Endothelial cell of umbilical vein (primary cell): Measurements from ENCODE around the gene FLRT3. TPM values are rescaled to one million over a fixed set of nuclear protein-coding genes. Genes with fewer than 3 reads are reported as not detected.

Experiments
- BruUV-seq: library from RNA; stranded (reverse); fragments of 400-500 nt; replicated peaks from 2 replicates; lab custom pipeline; 2021; lab: Mats Ljungman, UMichigan
- CTCF ChIA-PET: fragments of 300-600, 350-600 bp; sonication (Branson Sonifier 250); formaldehyde crosslinking; loops from one replicate; lab custom pipeline; 2021; ENCODE audit warnings: antibody characterized with exemption, inconsistent platforms; lab: Charles Lee
- POLR2A ChIA-PET: fragments of 300-600, 350-600 bp; sonication (Branson Sonifier 250); formaldehyde crosslinking; loops from one replicate; lab custom pipeline; 2021; ENCODE audit warnings: antibody characterized with exemption, inconsistent platforms; lab: Charles Lee
- DNase-seq: peaks from one replicate; pipeline ENCODE4 v3.0.0-alpha.2; 2011; ENCODE audit warnings: low read depth, low spot score
- FAIRE-seq: peaks from 2 replicates; lab custom pipeline; 2011; peaks lifted over from hg19 to GRCh38; lab: Jason Lieb, UNC
- H2AFZ ChIP-seq: 2 replicates; pipeline ENCODE4 v1.6.0; 2012; ENCODE audit warnings: low read depth, low read length, control low read depth, inconsistent platforms
- H3K27ac ChIP-seq: 2 replicates; pipeline ENCODE4 v1.5.1; 2011; ENCODE audit warnings: low read depth, mild to moderate bottlenecking, control low read depth, low read length, moderate library complexity; ENCODE audit not compliant: insufficient read depth
- H3K27me3 ChIP-seq, 2 experiments: 2 replicates each; pipeline versions ENCODE4 v1.6.0 to v1.6.1; 2011; ENCODE audit warnings: low read length in 2 of 2, mixed read lengths in 1 of 2; ENCODE audit not compliant: control insufficient read depth in 2 of 2, insufficient read depth in 2 of 2
- H3K36me3 ChIP-seq, 2 experiments: 2 replicates in 1 of 2; 3 replicates in 1 of 2; pipeline ENCODE4 v1.5.1; 2011; ENCODE audit warnings: low read length in 2 of 2, mild to moderate bottlenecking in 1 of 2, moderate library complexity in 1 of 2; ENCODE audit not compliant: control insufficient read depth in 2 of 2, insufficient read depth in 2 of 2; ENCODE audit errors: extremely low read depth in 1 of 2
- H3K4me1 ChIP-seq: 3 replicates; pipeline ENCODE4 v1.5.1; 2011; ENCODE audit warnings: mild to moderate bottlenecking, low read length; ENCODE audit not compliant: control insufficient read depth, insufficient read depth; ENCODE audit errors: extremely low read depth
- H3K4me2 ChIP-seq: 2 replicates; pipeline ENCODE4 v1.6.1; 2011; ENCODE audit warnings: low read length, control low read depth, mixed read lengths; ENCODE audit not compliant: insufficient read depth
- H3K4me3 ChIP-seq, 3 experiments: fragments of 200-600 bp in 1 of 3; sonication (generic), shearing (Covaris generic) in 1 of 3; replicated peaks in 1 of 3; 2 replicates each; pipeline ENCODE4 v1.5.1; 2011 to 2016; ENCODE audit warnings: control low read depth in 3 of 3, low read length in 3 of 3, mild to moderate bottlenecking in 2 of 3, inconsistent platforms in 1 of 3, low read depth in 1 of 3, moderate library complexity in 1 of 3; ENCODE audit not compliant: insufficient read depth in 1 of 3
- H3K79me2 ChIP-seq: 2 replicates; pipeline ENCODE4 v1.6.0; 2012; ENCODE audit warnings: low read length, inconsistent platforms; ENCODE audit not compliant: control insufficient read depth, insufficient read depth
- H3K9ac ChIP-seq: replicated peaks from 2 replicates; pipeline ENCODE3; 2011; ENCODE audit warnings: low read length, control low read depth; ENCODE audit not compliant: insufficient read depth; ENCODE audit errors: extremely low read depth
- H3K9me1 ChIP-seq: replicated peaks from 3 replicates; pipeline ENCODE4 v1.6.0; 2011; ENCODE audit warnings: mild to moderate bottlenecking, low read length; ENCODE audit not compliant: control insufficient read depth, insufficient read depth; ENCODE audit errors: extremely low read depth
- H3K9me3 ChIP-seq: replicated peaks from 2 replicates; pipeline ENCODE4 v1.5.1; 2012; ENCODE audit warnings: low read length, inconsistent platforms; ENCODE audit not compliant: control insufficient read depth, insufficient read depth
- H4K20me1 ChIP-seq: replicated peaks from 2 replicates; pipeline ENCODE3; 2011; ENCODE audit warnings: mild to moderate bottlenecking, low read length; ENCODE audit not compliant: control insufficient read depth, insufficient read depth; ENCODE audit errors: extremely low read depth
- EZH2 ChIP-seq: IDR thresholded peaks from 2 replicates; pipeline ENCODE4 v1.6.1; 2012; ENCODE audit warnings: borderline replicate concordance, low read depth, mild to moderate bottlenecking, moderate library complexity, low read length, inconsistent platforms; ENCODE audit not compliant: severe bottlenecking
- GATA2 ChIP-seq: IDR thresholded peaks from 2 replicates; pipeline ENCODE4 v1.7.0; 2011; ENCODE audit warnings: low read depth, mild to moderate bottlenecking, moderate library complexity, mixed read lengths, low read length; ENCODE audit not compliant: insufficient read length, insufficient read depth
- JUN ChIP-seq: IDR thresholded peaks from 2 replicates; pipeline ENCODE4 v1.6.1; 2011; ENCODE audit warnings: borderline replicate concordance, low read depth; ENCODE audit not compliant: insufficient read length, insufficient read depth
- POLR2A ChIP-seq: IDR thresholded peaks from 2 replicates; pipeline ENCODE4 v1.6.1; 2012; ENCODE audit warnings: low read depth, mild to moderate bottlenecking, control low read depth, low read length
- POLR2AphosphoS5 ChIP-seq: IDR thresholded peaks from 2 replicates; pipeline ENCODE4 v1.6.1; 2012; ENCODE audit warnings: low read depth, mild to moderate bottlenecking, control low read depth, low read length, moderate library complexity; ENCODE audit not compliant: insufficient read depth
- dilution Hi-C: fragments of 300-500 bp; cut with MboI; formaldehyde crosslinking; loops from one replicate; pipeline ENCODE4 v1.15.0; 2019; ENCODE audit warnings: low sequenced_read_pairs; ENCODE audit not compliant: extremely low pct_ligation_motif_present
- intact Hi-C: fragments of 100-400 bp; cut with micrococcal nuclease; formaldehyde crosslinking; loops from one replicate; pipeline ENCODE4 v1.10.0; 2022
- polyA plus RNA-seq, 4 experiments: library from polyadenylated mRNA; depleted of rRNA in 3 of 4; stranded (reverse) in 3 of 4; unstranded in 1 of 4; fragments of >200 nt; gene quantifications; 2 replicates each; pipeline versions ENCODE4 v1.2.1 to v1.2.3, GENCODE V29; 2011 to 2012; ENCODE audit warnings: missing spikeins in 1 of 4
- total RNA-seq: library from RNA; stranded (reverse); gene quantifications from 2 replicates; pipeline ENCODE4 v1.2.3, GENCODE V29; 2021
- TF ChIP-seq, protein P1 (sequence below): IDR thresholded peaks from 2 replicates; pipeline ENCODE4 v1.6.1; 2011; ENCODE audit not compliant: insufficient read depth, insufficient read length
- TF ChIP-seq, protein P2 (sequence below), 2 donors: IDR thresholded peaks; 1 replicate in 1 of 2; 2 replicates in 1 of 2; pipeline ENCODE4 v1.5.1; 2011; ENCODE audit warnings: low read length in 2 of 2, mild to moderate bottlenecking in 2 of 2, moderate library complexity in 2 of 2, control low read depth in 1 of 2, inconsistent platforms in 1 of 2, low read depth in 1 of 2; ENCODE audit not compliant: insufficient read depth in 1 of 2; ENCODE audit errors: extremely low read depth in 1 of 2

The FLRT3 gene
- total and polyA plus RNA-seq, 2 donors (not counting 3 experiments of a cell fraction or from before 2014, with no cell fraction given) = 0.06 to 0.13 TPM

DNA sequence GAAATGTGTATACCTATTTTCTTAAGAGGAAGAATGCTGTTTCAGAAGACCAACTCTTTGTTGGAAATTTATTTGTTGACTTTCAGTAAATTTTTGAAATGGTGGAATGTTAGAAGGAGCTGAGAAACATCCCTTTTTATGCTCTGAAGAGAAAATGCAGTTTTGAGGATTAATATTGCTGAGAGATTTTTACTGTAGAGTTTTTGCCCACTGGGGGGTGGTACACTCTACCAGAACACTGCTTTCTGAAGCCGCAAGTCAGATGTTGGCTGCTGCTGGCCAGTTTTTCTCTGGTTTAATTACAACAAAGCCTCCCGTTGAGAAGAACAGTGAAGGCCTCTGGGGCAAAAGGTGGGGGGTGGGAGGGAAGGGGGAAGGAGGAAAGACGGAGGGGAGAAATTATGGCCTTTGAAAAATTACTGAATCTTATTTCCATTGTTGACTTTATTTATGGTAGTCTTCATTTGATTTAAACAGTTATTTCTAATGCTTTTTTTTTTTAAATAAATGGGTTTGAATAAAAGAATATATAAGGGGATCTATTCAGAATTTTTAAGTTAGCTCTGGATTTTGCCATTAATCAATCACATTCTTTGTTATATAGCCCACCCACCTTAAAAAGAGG lies 3.0 kb downstream of the FLRT3 start:
- POLR2A ChIA-PET = no interaction called here
- CTCF ChIA-PET = interaction anchor here (0.7 to 4.9 kb wide), 7 partner anchors 13 to 1596 kb away, joined by 3 to 145 read pairs (median 5); no protein-coding TSS in a partner anchor
- no peaks in the 10 kb centered on the region for H3K9me1 ChIP-seq
- peak; percentile 33 for DNase-seq
- peaks cover 0 to 2% of the 10 kb centered on the region in 2 experiments for H3K27me3 ChIP-seq
- intact Hi-C loops (loop anchor here (10.0 kb wide), 1 partner anchor 1600 kb away; no protein-coding TSS in a partner anchor), dilution Hi-C loops (no loop called here)
- H3K79me2 ChIP-seq = no peaks in the 10 kb centered on the region
- no peak overlapping the region for H3K4me2 ChIP-seq
- no peaks in the 10 kb centered on the region for H4K20me1 ChIP-seq
- FAIRE-seq = peak; percentile 4
- H3K36me3 ChIP-seq = no peaks in the 10 kb centered on the region
- peaks cover 5% of the 10 kb centered on the region for H3K4me1 ChIP-seq
- no peak overlapping the region for H3K4me3 ChIP-seq
- H2AFZ ChIP-seq = no peak overlapping the region
- no peak overlapping the region for H3K9ac ChIP-seq
- no peak overlapping the region for H3K27ac ChIP-seq
- H3K9me3 ChIP-seq = no peaks in the 10 kb centered on the region
- no TSS peak for BruUV-seq
- TF ChIP-seq, protein P1, sequence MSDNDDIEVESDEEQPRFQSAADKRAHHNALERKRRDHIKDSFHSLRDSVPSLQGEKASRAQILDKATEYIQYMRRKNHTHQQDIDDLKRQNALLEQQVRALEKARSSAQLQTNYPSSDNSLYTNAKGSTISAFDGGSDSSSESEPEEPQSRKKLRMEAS = no peak
- TF ChIP-seq, protein P2, sequence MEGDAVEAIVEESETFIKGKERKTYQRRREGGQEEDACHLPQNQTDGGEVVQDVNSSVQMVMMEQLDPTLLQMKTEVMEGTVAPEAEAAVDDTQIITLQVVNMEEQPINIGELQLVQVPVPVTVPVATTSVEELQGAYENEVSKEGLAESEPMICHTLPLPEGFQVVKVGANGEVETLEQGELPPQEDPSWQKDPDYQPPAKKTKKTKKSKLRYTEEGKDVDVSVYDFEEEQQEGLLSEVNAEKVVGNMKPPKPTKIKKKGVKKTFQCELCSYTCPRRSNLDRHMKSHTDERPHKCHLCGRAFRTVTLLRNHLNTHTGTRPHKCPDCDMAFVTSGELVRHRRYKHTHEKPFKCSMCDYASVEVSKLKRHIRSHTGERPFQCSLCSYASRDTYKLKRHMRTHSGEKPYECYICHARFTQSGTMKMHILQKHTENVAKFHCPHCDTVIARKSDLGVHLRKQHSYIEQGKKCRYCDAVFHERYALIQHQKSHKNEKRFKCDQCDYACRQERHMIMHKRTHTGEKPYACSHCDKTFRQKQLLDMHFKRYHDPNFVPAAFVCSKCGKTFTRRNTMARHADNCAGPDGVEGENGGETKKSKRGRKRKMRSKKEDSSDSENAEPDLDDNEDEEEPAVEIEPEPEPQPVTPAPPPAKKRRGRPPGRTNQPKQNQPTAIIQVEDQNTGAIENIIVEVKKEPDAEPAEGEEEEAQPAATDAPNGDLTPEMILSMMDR (IDR thresholded peaks at IDR 0.05; ENCODE audit: extremely low read depth in 1 of 2, insufficient read depth in 1 of 2, low read depth in 1 of 2, low read length in 2 of 2) = peak; percentile 33 to 51

DNA sequence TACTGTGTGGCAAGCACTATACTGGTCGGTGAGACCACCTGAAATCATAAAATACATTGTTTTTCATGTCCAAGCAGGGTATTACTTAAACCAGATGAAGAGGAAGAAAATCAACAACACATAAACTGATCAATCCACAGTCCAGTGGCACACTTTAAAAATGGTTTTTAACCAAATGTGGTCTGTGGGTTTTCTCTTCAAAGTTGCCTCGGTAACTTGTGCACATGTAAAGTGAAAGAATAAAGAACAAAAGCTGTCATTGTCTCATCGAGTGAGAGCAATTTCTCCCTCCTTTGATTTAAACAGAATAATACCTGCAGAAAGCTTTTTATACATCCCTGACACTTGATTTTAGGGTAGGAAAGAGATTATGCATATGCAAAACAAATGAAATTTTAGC lies 3.7 kb downstream of the FLRT3 start:
- Histone ChIP-seq H4K20me1 (no peaks in the 10 kb centered on the region), H3K79me2 (no peaks in the 10 kb centered on the region), H3K27ac (no peak overlapping the region), H3K36me3 (no peaks in the 10 kb centered on the region), H3K9ac (no peak overlapping the region), H2AFZ (no peak overlapping the region), H3K27me3 (peaks cover 0 to 2% of the 10 kb centered on the region in 2 experiments), H3K9me1 (no peaks in the 10 kb centered on the region), H3K4me2 (no peak overlapping the region), H3K9me3 (no peaks in the 10 kb centered on the region), H3K4me3 (no peak overlapping the region), H3K4me1 (peaks cover 5% of the 10 kb centered on the region)
- POLR2A ChIA-PET = no interaction called here
- intact Hi-C loops = loop anchor here (10.0 kb wide), 1 partner anchor 1601 kb away; no protein-coding TSS in a partner anchor
- no TSS peak for BruUV-seq
- dilution Hi-C loops = no loop called here
- CTCF ChIA-PET = interaction anchor here (0.7 to 4.9 kb wide), 5 partner anchors 13 to 1597 kb away, joined by 3 to 145 read pairs (median 5); no protein-coding TSS in a partner anchor
- no peak for TF ChIP-seq EZH2
- no peak for TF ChIP-seq POLR2A
- TF ChIP-seq JUN = no peak
- no peak for TF ChIP-seq POLR2AphosphoS5
- no peak for TF ChIP-seq GATA2
- FAIRE-seq (no peak), DNase-seq (no peak)
